ENCODE measurements around the gene TNN. TPM values are rescaled to one million over a fixed set of nuclear protein-coding genes. Genes with fewer than 3 reads are reported as not detected.

Gene TNN
- total RNA-seq, 5 donors from 2014 or later (not counting 1 experiment from before 2014, with no cell fraction given): not detected

Other genes starting within 250 kb of the TNN start
- gene CACYBP, start 67.9 kb upstream of the TNN start, total RNA-seq: 10 to 100 TPM; 60.3 to 91.7 (median 75.8) TPM
- 10 to 100 TPM; 14.3 to 28.8 (median 25.8) TPM for gene MRPS14, start 44.4 kb upstream of the TNN start, total RNA-seq
- gene KIAA0040, start 124.9 kb downstream of the TNN start, total RNA-seq: 10 to 100 TPM; 33.0 to 60.0 (median 50.5) TPM

Data from T-cell (primary cell).